SU-DHL-6 (cell line): ENCODE results near the gene ZNF674.

ENCODE experiments used
- CTCF ChIP-seq: fragments of 200-600 bp; sonication (generic); IDR thresholded peaks from one replicate; pipeline ENCODE4 v1.5.1; 2017; ENCODE audit warnings: antibody characterized with exemption, mild to moderate bottlenecking, low read length, moderate library complexity; ENCODE audit not compliant: insufficient read depth, poor library complexity, severe bottlenecking
- EZH2phosphoT487 ChIP-seq: fragments of 200-600 bp; sonication (generic), shearing (Covaris generic); conservative IDR thresholded peaks from 2 replicates; pipeline ENCODE4 v1.6.1; 2018; ENCODE audit warnings: mild to moderate bottlenecking, antibody characterized with exemption, low read length, moderate library complexity, mixed read lengths

GRCh38 chrX:46584736-46585135 lies 39.5 kb upstream of the ZNF674 start:
- TF ChIP-seq CTCF (no peak), EZH2phosphoT487 (no peak)
